ENCODE results near the gene SKI. TPM values are rescaled to one million over a fixed set of nuclear protein-coding genes. Genes with fewer than 3 reads are reported as not detected.

SKI gene
- total and polyA plus RNA-seq, 4 donors: 17.1 to 90.7 (median 40.7) TPM

- TF ChIP-seq, protein P1, sequence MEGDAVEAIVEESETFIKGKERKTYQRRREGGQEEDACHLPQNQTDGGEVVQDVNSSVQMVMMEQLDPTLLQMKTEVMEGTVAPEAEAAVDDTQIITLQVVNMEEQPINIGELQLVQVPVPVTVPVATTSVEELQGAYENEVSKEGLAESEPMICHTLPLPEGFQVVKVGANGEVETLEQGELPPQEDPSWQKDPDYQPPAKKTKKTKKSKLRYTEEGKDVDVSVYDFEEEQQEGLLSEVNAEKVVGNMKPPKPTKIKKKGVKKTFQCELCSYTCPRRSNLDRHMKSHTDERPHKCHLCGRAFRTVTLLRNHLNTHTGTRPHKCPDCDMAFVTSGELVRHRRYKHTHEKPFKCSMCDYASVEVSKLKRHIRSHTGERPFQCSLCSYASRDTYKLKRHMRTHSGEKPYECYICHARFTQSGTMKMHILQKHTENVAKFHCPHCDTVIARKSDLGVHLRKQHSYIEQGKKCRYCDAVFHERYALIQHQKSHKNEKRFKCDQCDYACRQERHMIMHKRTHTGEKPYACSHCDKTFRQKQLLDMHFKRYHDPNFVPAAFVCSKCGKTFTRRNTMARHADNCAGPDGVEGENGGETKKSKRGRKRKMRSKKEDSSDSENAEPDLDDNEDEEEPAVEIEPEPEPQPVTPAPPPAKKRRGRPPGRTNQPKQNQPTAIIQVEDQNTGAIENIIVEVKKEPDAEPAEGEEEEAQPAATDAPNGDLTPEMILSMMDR (IDR thresholded peaks at IDR 0.05; ENCODE audit: control extremely low read depth, extremely low read depth): no peak
- H3K9ac ChIP-seq (ENCODE audit: insufficient read depth in 1 of 2, low read length in 2 of 2): no peak overlapping the region
- 82% methylated on average over 7 of the region's 7 CpGs for WGBS, 2 donors
- H3K9me3 ChIP-seq (ENCODE audit: control insufficient read depth in 4 of 4, insufficient read depth in 3 of 4, low read length in 3 of 4): no peaks in the 10 kb centered on the region
- no peak overlapping the region for H3K4me3 ChIP-seq
- H3K36me3 ChIP-seq (ENCODE audit: control insufficient read depth in 4 of 4, insufficient read depth in 4 of 4, low read length in 4 of 4): no peaks in the 10 kb centered on the region
- H3K4me1 ChIP-seq (ENCODE audit: control insufficient read depth in 5 of 5, insufficient read depth in 5 of 5, low read length in 5 of 5): peaks cover 16 to 31% (median 24%) of the 10 kb centered on the region in 5 donors
- H3K27me3 ChIP-seq (ENCODE audit: control insufficient read depth in 3 of 3, insufficient read depth in 3 of 3, low read length in 2 of 3): no peaks in the 10 kb centered on the region
- no peak overlapping the region for H3K27ac ChIP-seq (ENCODE audit: low read depth in 1 of 2, low read length in 1 of 2)
- ATAC-seq (ENCODE audit: insufficient read depth, low FRiP score) (no peak), DNase-seq (no peak)
Measured at GRCh38 chr1:2216767-2217058, 11.4 kb upstream of the SKI start.

- H3K27me3 ChIP-seq (ENCODE audit: control insufficient read depth in 3 of 3, insufficient read depth in 3 of 3, low read length in 2 of 3): no peaks in the 10 kb centered on the region
Measured at GRCh38 chr1:2221271-2221670, 6.8 kb upstream of the SKI start.

DNA sequence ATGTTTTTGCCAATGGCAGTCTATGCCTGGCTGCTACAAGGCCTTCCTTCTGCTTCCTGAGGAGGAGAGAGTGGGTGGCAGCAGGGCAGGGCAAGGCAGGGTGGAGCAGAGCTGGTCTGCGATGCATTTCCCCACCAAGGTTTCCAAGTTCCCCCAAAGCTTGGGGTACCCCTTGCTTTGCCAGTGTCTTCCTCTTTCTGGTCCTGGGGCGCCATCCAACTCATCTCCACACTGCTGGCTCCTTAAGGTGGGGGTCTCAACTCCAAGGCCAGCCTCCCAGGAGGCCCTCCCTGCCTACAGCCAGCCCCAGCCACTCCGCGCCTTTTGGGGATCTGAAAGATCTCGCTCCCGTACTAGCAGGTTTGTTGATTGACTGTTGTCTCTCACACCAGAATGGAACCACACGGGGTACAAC lies 3.9 kb upstream of the SKI start:
- no peak for ATAC-seq (ENCODE audit: insufficient read depth, low FRiP score)
- TF ChIP-seq, protein P1 (IDR thresholded peaks at IDR 0.05; ENCODE audit: control extremely low read depth, extremely low read depth): no peak
- whole genome bisulfite sequencing, 2 donors: 75 to 85% methylated on average over 7 of the region's 7 CpGs

More at GRCh38 chr1:2221271-2221670, 6.8 kb upstream of the SKI start:
- TF ChIP-seq, protein P1 (IDR thresholded peaks at IDR 0.05; ENCODE audit: control extremely low read depth, extremely low read depth): no peak
- ATAC-seq (ENCODE audit: insufficient read depth, low FRiP score) (no peak), DNase-seq (no peak)
- no peak overlapping the region for H3K27ac ChIP-seq (ENCODE audit: low read depth in 1 of 2, low read length in 1 of 2)
- H3K9ac ChIP-seq (ENCODE audit: insufficient read depth in 1 of 2, low read length in 2 of 2): no peak overlapping the region
- no peak overlapping the region for H3K4me3 ChIP-seq
- H3K36me3 ChIP-seq (ENCODE audit: control insufficient read depth in 4 of 4, insufficient read depth in 4 of 4, low read length in 4 of 4): no peaks in the 10 kb centered on the region
- 88 to 90% methylated on average over 3 of the region's 3 CpGs for WGBS, 2 donors
- H3K9me3 ChIP-seq (ENCODE audit: control insufficient read depth in 4 of 4, insufficient read depth in 3 of 4, low read length in 3 of 4): no peaks in the 10 kb centered on the region
- peaks cover 0 to under 1% (median 0%) of the 10 kb centered on the region in 5 donors for H3K4me1 ChIP-seq (ENCODE audit: control insufficient read depth in 5 of 5, insufficient read depth in 5 of 5, low read length in 5 of 5)

More for the DNA sequence above, 3.9 kb upstream of the SKI start:
- no peaks in the 10 kb centered on the region for H3K27me3 ChIP-seq (ENCODE audit: control insufficient read depth in 3 of 3, insufficient read depth in 3 of 3, low read length in 2 of 3)
- peak in 1 of 3 donors; percentile 7 for DNase-seq
- peaks cover 0 to 6% (median 4%) of the 10 kb centered on the region in 5 donors for H3K4me1 ChIP-seq (ENCODE audit: control insufficient read depth in 5 of 5, insufficient read depth in 5 of 5, low read length in 5 of 5)
- no peak overlapping the region for H3K9ac ChIP-seq (ENCODE audit: insufficient read depth in 1 of 2, low read length in 2 of 2)
- no peaks in the 10 kb centered on the region for H3K36me3 ChIP-seq (ENCODE audit: control insufficient read depth in 4 of 4, insufficient read depth in 4 of 4, low read length in 4 of 4)
- H3K4me3 ChIP-seq: no peak overlapping the region
- no peak overlapping the region for H3K27ac ChIP-seq (ENCODE audit: low read depth in 1 of 2, low read length in 1 of 2)
- peaks cover 0 to 5% (median 0%) of the 10 kb centered on the region in 4 donors for H3K9me3 ChIP-seq (ENCODE audit: control insufficient read depth in 4 of 4, insufficient read depth in 3 of 4, low read length in 3 of 4)
